Stimulated activated CD4-positive, alpha-beta T cell treated with anti-CD3 and anti-CD28 coated beads, Interleukin-4, amount 100 ng/mL, for 24 hours (primary cell): ENCODE measurements around the gene ZNF331.
"Not testable (repeated sequence)": the region's sequence is repeated elsewhere in the genome, so short reads cannot be mapped to it uniquely, and the experiment has no call there.

Source experiments
- DNase-seq: peaks from one replicate; pipeline ENCODE4 v3.0.0-alpha.2; 2020

The ZNF331 gene

GRCh38 chr19:53537521-53538377 lies at the start of gene ZNF331:
Gene ZNF331 (plus strand): TSS chr19:53538145. CDS start chr19:53569377, 31,232 bp downstream.
- peak; percentile 89 for DNase-seq

- no peak for DNase-seq
Observed at GRCh38 chr19:53492153-53492552, 45.8 kb upstream of the ZNF331 start.

GRCh38 chr19:53497311-53498023 lies 40.5 kb upstream of the ZNF331 start:
- not testable (repeated sequence) for DNase-seq

GRCh38 chr19:53498024-53498395 lies 39.9 kb upstream of the ZNF331 start:
- not testable (repeated sequence) for DNase-seq

- DNase-seq, result not testable (repeated sequence)
Observed at GRCh38 chr19:53503151-53503550, 34.8 kb upstream of the ZNF331 start.

- not testable (repeated sequence) for DNase-seq
Observed at GRCh38 chr19:53503671-53504364, 34.1 kb upstream of the ZNF331 start.

- DNase-seq, result not testable (repeated sequence)
Observed at GRCh38 chr19:53504365-53504703, 33.6 kb upstream of the ZNF331 start.

- DNase-seq, result no peak
Observed at GRCh38 chr19:53504885-53505284, 33.1 kb upstream of the ZNF331 start.

- DNase-seq, result no peak
Observed at GRCh38 chr19:53506728-53507127, 31.2 kb upstream of the ZNF331 start.

GRCh38 chr19:53507523-53508442 lies 30.2 kb upstream of the ZNF331 start:
- no peak for DNase-seq

- no peak for DNase-seq
Observed at GRCh38 chr19:53509443-53509842, 28.5 kb upstream of the ZNF331 start.

GRCh38 chr19:53509845-53510244 lies 28.1 kb upstream of the ZNF331 start:
- DNase-seq, result no peak

- no peak for DNase-seq
Observed at GRCh38 chr19:53511357-53511756, 26.6 kb upstream of the ZNF331 start.

- peak; percentile 55 for DNase-seq
Observed at GRCh38 chr19:53511933-53512374, 26.0 kb upstream of the ZNF331 start.

GRCh38 chr19:53515047-53515446 lies 22.9 kb upstream of the ZNF331 start:
- DNase-seq, result not testable (repeated sequence)

GRCh38 chr19:53517114-53517741 lies 20.7 kb upstream of the ZNF331 start:
- no peak for DNase-seq

- no peak for DNase-seq
Observed at GRCh38 chr19:53518121-53518520, 19.8 kb upstream of the ZNF331 start.

- no peak for DNase-seq
Observed at GRCh38 chr19:53518716-53519115, 19.2 kb upstream of the ZNF331 start.

GRCh38 chr19:53519446-53519845 lies 18.5 kb upstream of the ZNF331 start:
- DNase-seq, result no peak

GRCh38 chr19:53520163-53520546 lies 17.8 kb upstream of the ZNF331 start:
- DNase-seq, result no peak

- peak; percentile 92 for DNase-seq
Observed at GRCh38 chr19:53520547-53521372, 17.2 kb upstream of the ZNF331 start.
